MM.1S (cell line): Measurements from ENCODE around the gene SGMS1.

ENCODE experiments used
- EZH2phosphoT487 ChIP-seq: fragments of 300-600 bp; sonication (generic); IDR thresholded peaks from 2 replicates; pipeline ENCODE4 v1.6.1; 2018; ENCODE audit warnings: antibody characterized with exemption, low read length
- TF ChIP-seq, protein P1 (sequence below): fragments of 300-600 bp; sonication (generic); IDR thresholded peaks from 2 replicates; pipeline ENCODE4 v1.5.1; 2016; ENCODE audit warnings: antibody characterized with exemption, low read length, mixed read lengths

DNA sequence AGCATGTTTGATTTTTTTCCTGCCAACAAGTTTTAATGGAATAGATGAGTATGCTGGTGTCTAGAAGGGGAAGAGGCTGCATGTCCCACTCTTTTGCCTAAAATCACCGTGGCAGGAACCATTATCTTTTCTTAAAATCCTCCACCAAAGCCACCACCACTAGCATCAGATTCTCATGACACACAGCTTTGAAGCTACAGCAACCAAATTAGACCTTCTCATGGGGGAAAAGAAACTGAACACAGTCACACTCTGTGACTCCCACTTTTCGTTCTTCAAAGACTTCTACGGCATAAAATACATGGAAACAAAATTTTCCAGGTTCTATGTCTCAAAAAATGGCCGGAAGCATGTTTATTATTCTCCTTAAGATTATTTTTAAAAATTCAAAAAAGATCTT lies 81.8 kb downstream of the SGMS1 start:
- TF ChIP-seq, protein P1, sequence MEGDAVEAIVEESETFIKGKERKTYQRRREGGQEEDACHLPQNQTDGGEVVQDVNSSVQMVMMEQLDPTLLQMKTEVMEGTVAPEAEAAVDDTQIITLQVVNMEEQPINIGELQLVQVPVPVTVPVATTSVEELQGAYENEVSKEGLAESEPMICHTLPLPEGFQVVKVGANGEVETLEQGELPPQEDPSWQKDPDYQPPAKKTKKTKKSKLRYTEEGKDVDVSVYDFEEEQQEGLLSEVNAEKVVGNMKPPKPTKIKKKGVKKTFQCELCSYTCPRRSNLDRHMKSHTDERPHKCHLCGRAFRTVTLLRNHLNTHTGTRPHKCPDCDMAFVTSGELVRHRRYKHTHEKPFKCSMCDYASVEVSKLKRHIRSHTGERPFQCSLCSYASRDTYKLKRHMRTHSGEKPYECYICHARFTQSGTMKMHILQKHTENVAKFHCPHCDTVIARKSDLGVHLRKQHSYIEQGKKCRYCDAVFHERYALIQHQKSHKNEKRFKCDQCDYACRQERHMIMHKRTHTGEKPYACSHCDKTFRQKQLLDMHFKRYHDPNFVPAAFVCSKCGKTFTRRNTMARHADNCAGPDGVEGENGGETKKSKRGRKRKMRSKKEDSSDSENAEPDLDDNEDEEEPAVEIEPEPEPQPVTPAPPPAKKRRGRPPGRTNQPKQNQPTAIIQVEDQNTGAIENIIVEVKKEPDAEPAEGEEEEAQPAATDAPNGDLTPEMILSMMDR, result no peak
- TF ChIP-seq EZH2phosphoT487, result no peak
